Measurements from ENCODE around the gene C1orf35. TPM values are rescaled to one million over a fixed set of nuclear protein-coding genes. Genes with fewer than 3 reads are reported as not detected.

The C1orf35 gene
- total and polyA plus RNA-seq, 2 of the 4 experiments (the other 2 are of a cell fraction): 4.3 to 13.0 TPM

GRCh38 chr1:228092342-228093049 lies 10.6 kb downstream of the C1orf35 start:
- ChIA-PET POLR2A (ENCODE audit: unreplicated experiment) (no interaction called here), CTCF (interaction anchor here (0.7 kb wide), 1 partner anchor 94 kb away, joined by 3 read pairs; no protein-coding TSS in a partner anchor)
- H3K4me3 ChIP-seq (ENCODE audit: insufficient read depth, low read depth, low read length): no peak overlapping the region
- H2BK120ac ChIP-seq (ENCODE audit: low read depth, low read length): no peak overlapping the region
- no peak overlapping the region for H3K27ac ChIP-seq (ENCODE audit: insufficient read depth, low read length)
- H2AK5ac ChIP-seq (ENCODE audit: low read depth, low read length): no peak overlapping the region
- H4K91ac ChIP-seq (ENCODE audit: insufficient read depth, low read depth, low read length): no peak overlapping the region
- H2BK15ac ChIP-seq (ENCODE audit: low read depth, low read length): no peak overlapping the region
- H3K4ac ChIP-seq (ENCODE audit: low read depth, low read length): no peak overlapping the region
- H3K36me3 ChIP-seq (ENCODE audit: control insufficient read depth, insufficient read depth, low read length): peaks cover 39% of the 10 kb centered on the region
- H3K4me2 ChIP-seq (ENCODE audit: low read depth, low read length): no peak overlapping the region
- no peak overlapping the region for H3K18ac ChIP-seq (ENCODE audit: low read depth, low read length)
- H4K8ac ChIP-seq (ENCODE audit: low read depth in 2 of 2, low read length in 2 of 2): no peak overlapping the region
- 96% methylated on average over 5 of the region's 11 CpGs; no CpG with 5 or more reads in 1 of the 2 experiments for WGBS, 2 experiments (ENCODE audit: extremely low coverage in 2 of 2, insufficient read length in 1 of 2)
- no peak overlapping the region for H3K14ac ChIP-seq (replicated peaks; ENCODE audit: low read depth, low read length)
- TF ChIP-seq MXI1 (IDR thresholded peaks at IDR 0.05; ENCODE audit: borderline replicate concordance, low read depth, low read length): no peak
- TF ChIP-seq SMC3 (IDR thresholded peaks at IDR 0.05; ENCODE audit: low read depth, low read length): no peak
- no peak for TF ChIP-seq CTCF (conservative IDR thresholded peaks at IDR 0.05; ENCODE audit: low read depth, low read length)
- TF ChIP-seq RAD21 (IDR thresholded peaks at IDR 0.05; ENCODE audit: low read length): no peak
- TF ChIP-seq ELK1 (IDR thresholded peaks at IDR 0.05; ENCODE audit: borderline replicate concordance, low read depth, low read length): no peak
- TF ChIP-seq USF2 (IDR thresholded peaks at IDR 0.05; ENCODE audit: low read depth, low read length): no peak
- TF ChIP-seq MAFK (IDR thresholded peaks at IDR 0.05; ENCODE audit: low read depth, low read length): no peak
- no peak for TF ChIP-seq RCOR1 (IDR thresholded peaks at IDR 0.05; ENCODE audit: insufficient replicate concordance, low read length)
- TF ChIP-seq BHLHE40 (IDR thresholded peaks at IDR 0.05; ENCODE audit: low read depth, low read length): no peak
- no peak for TF ChIP-seq POLR2A (IDR thresholded peaks at IDR 0.05; ENCODE audit: low read depth, low read length)
- TF ChIP-seq MAZ (IDR thresholded peaks at IDR 0.05; ENCODE audit: borderline replicate concordance, low read depth, low read length): no peak
- TF ChIP-seq CEBPB (IDR thresholded peaks at IDR 0.05; ENCODE audit: low read depth, low read length): no peak
- no peak for TF ChIP-seq NFE2L2 (IDR thresholded peaks at IDR 0.05; ENCODE audit: low read depth, low read length)
- TF ChIP-seq CHD1 (IDR thresholded peaks at IDR 0.05; ENCODE audit: low read depth, low read length): no peak
- no peak for TF ChIP-seq RFX5 (IDR thresholded peaks at IDR 0.05; ENCODE audit: low read depth, low read length)
- TF ChIP-seq FOS (IDR thresholded peaks at IDR 0.05; ENCODE audit: low read depth, low read length): no peak
- no peak overlapping the region for H2AK9ac ChIP-seq (replicated peaks; ENCODE audit: low read depth, low read length, poor library complexity)
- no peak overlapping the region for H3K56ac ChIP-seq (ENCODE audit: extremely low read depth, insufficient read depth, low read length)
- no peak for ATAC-seq (ENCODE audit: low read depth)
- no peaks in the 10 kb centered on the region for H3K27me3 ChIP-seq (ENCODE audit: control insufficient read depth, insufficient read depth, low read length)
- peaks cover 21% of the 10 kb centered on the region for H3K4me1 ChIP-seq (ENCODE audit: control insufficient read depth, insufficient read depth, low read length)
- H3K9me1 ChIP-seq (ENCODE audit: insufficient read depth, low read length): peaks cover 46% of the 10 kb centered on the region
- no peak for DNase-seq
- peaks cover 100% of the 10 kb centered on the region for H4K20me1 ChIP-seq (ENCODE audit: insufficient read depth, low read length)
- H3K23ac ChIP-seq (ENCODE audit: low read depth, low read length): no peak overlapping the region
- peaks cover 0 to 52% of the 10 kb centered on the region in 2 experiments; a peak in 2 of 4 replicates for H3K79me1 ChIP-seq (ENCODE audit: low read depth in 1 of 2, low read length in 2 of 2)
- H2BK20ac ChIP-seq (ENCODE audit: low read depth, low read length): no peak overlapping the region
- H4K5ac ChIP-seq (ENCODE audit: low read depth, low read length): no peak overlapping the region
- intact Hi-C loops (cut with micrococcal nuclease): no loop called here
- no peak overlapping the region for H2BK5ac ChIP-seq (ENCODE audit: low read depth, low read length, poor library complexity, severe bottlenecking)
- H2AFZ ChIP-seq (replicated peaks; ENCODE audit: low read length, poor library complexity): no peak overlapping the region
- no peak overlapping the region for H3K9ac ChIP-seq (ENCODE audit: low read depth, low read length)
- no TSS peak for BruUV-seq (replicated peaks)
- peaks cover 9% of the 10 kb centered on the region; the same call in 1 of the 2 replicates for H3K9me3 ChIP-seq (ENCODE audit: control insufficient read depth, insufficient read depth, low read length)
- in situ Hi-C loops (cut with MboI; ENCODE audit: low sequenced_read_pairs): no loop called here
- dilution Hi-C loops (cut with HindIII; ENCODE audit: low sequenced_read_pairs, unreplicated experiment): no loop called here

Measured in IMR-90 (cell line).